HG02973 (cell line): ENCODE measurements around the gene PRRT1.
"Not testable (repeated sequence)": the region's sequence is repeated elsewhere in the genome, so short reads cannot be mapped to it uniquely, and the experiment has no call there.

Source experiments
- ATAC-seq: cut with Tn5 transposase; IDR thresholded peaks from one replicate; pipeline ENCODE4 v1.9.1; 2021; ENCODE audit warnings: moderate library complexity; ENCODE audit not compliant: unreplicated experiment

Gene PRRT1

GRCh38 chr6:32105433-32105832 is 46.3 kb downstream of the PRRT1 start:
- ATAC-seq = no peak

GRCh38 chr6:32102255-32102654 is 49.5 kb downstream of the PRRT1 start:
- ATAC-seq = no peak

GRCh38 chr6:32100251-32100650 is 51.5 kb downstream of the PRRT1 start:
- not testable (repeated sequence) for ATAC-seq
